AG04450 (cell line): Measurements from ENCODE around the gene ZNF496. TPM values are rescaled to one million over a fixed set of nuclear protein-coding genes. Genes with fewer than 3 reads are reported as not detected.
"Not testable (repeated sequence)": the region's sequence is repeated elsewhere in the genome, so short reads cannot be mapped to it uniquely, and the experiment has no call there.

Source experiments
- CTCF ChIA-PET: fragments of 300-600, 350-600 bp; formaldehyde crosslinking; extraction: SDS; loops from one replicate; lab custom pipeline; 2022; ENCODE audit warnings: antibody characterized with exemption, inconsistent platforms; lab: Charles Lee
- POLR2A ChIA-PET: fragments of 350-600 bp; formaldehyde crosslinking; extraction: SDS; loops from one replicate; lab custom pipeline; 2021; ENCODE audit warnings: antibody characterized with exemption, inconsistent platforms; lab: Yijun Ruan, JAX
- DNase-seq: peaks from one replicate; pipeline ENCODE4 v3.0.0-alpha.2; 2011; ENCODE audit warnings: low read depth, low spot score
- H3K27ac ChIP-seq: one replicate; pipeline ENCODE4 v1.5.1; 2012; ENCODE audit warnings: low read depth, low read length, control low read depth
- H3K27me3 ChIP-seq: one replicate; pipeline ENCODE4 v1.6.0; 2012; ENCODE audit warnings: low read length; ENCODE audit not compliant: control insufficient read depth, insufficient read depth
- H3K4me3 ChIP-seq: 2 replicates; pipeline ENCODE4 v1.5.1; 2011; ENCODE audit warnings: mild to moderate bottlenecking, low read depth, low read length, control low read depth
- H3K9me3 ChIP-seq: 2 replicates; pipeline ENCODE4 v1.5.1; 2012; ENCODE audit warnings: low read length; ENCODE audit not compliant: control insufficient read depth, insufficient read depth
- polyA plus RNA-seq: library from polyadenylated mRNA; depleted of rRNA; stranded (reverse); fragments of >200 nt; gene quantifications from 2 replicates; pipeline ENCODE4 v1.2.3, GENCODE V29; 2011; rRNA removed
- small RNA-seq: library from RNA; depleted of rRNA; stranded (forward); fragments of <200 nt; gene quantifications from one replicate; pipeline ENCODE3, GENCODE V24; 2012; ENCODE audit warnings: low read depth; ENCODE audit not compliant: insufficient read length
- TF ChIP-seq, protein P1 (sequence below): IDR thresholded peaks from 2 replicates; pipeline ENCODE4 v1.5.1; 2011; ENCODE audit warnings: low read depth, low read length, control low read depth, inconsistent platforms

The ZNF496 gene
- polyA plus RNA-seq, 1 experiment: 18.5 TPM

DNA sequence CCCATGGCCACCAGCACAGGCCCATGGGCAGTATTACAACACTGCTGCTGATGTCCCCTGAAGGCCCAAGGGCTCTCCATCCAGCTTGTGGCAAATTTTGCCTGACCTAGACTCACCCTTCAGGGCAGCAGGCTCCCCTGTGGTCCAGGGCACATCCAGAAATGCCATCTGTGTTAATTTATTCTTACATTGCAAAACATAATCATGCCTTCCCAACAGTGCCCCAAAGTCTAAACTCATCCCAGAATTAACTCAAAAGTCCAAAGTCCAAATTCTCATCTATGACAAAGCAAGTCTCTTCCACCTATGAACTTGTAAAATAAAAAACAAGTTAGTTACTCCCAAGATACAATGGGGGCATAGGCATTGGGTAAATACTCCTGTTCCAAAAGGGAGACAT, 62.5 kb downstream of the ZNF496 start:
- TF ChIP-seq, protein P1, sequence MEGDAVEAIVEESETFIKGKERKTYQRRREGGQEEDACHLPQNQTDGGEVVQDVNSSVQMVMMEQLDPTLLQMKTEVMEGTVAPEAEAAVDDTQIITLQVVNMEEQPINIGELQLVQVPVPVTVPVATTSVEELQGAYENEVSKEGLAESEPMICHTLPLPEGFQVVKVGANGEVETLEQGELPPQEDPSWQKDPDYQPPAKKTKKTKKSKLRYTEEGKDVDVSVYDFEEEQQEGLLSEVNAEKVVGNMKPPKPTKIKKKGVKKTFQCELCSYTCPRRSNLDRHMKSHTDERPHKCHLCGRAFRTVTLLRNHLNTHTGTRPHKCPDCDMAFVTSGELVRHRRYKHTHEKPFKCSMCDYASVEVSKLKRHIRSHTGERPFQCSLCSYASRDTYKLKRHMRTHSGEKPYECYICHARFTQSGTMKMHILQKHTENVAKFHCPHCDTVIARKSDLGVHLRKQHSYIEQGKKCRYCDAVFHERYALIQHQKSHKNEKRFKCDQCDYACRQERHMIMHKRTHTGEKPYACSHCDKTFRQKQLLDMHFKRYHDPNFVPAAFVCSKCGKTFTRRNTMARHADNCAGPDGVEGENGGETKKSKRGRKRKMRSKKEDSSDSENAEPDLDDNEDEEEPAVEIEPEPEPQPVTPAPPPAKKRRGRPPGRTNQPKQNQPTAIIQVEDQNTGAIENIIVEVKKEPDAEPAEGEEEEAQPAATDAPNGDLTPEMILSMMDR: no peak
- POLR2A ChIA-PET: no interaction called here
- Histone ChIP-seq H3K27ac (no peak overlapping the region), H3K4me3 (no peak overlapping the region), H3K9me3 (0 out of 2 replicates have a peak, but pooled peaks cover 4% of the 10 kb centered on the region), H3K27me3 (no peaks in the 10 kb centered on the region)
- CTCF ChIA-PET: interaction anchor here (0.8 kb wide), 1 partner anchor 103 kb away, joined by 3 read pairs; no protein-coding TSS in a partner anchor
- no peak for DNase-seq

DNA sequence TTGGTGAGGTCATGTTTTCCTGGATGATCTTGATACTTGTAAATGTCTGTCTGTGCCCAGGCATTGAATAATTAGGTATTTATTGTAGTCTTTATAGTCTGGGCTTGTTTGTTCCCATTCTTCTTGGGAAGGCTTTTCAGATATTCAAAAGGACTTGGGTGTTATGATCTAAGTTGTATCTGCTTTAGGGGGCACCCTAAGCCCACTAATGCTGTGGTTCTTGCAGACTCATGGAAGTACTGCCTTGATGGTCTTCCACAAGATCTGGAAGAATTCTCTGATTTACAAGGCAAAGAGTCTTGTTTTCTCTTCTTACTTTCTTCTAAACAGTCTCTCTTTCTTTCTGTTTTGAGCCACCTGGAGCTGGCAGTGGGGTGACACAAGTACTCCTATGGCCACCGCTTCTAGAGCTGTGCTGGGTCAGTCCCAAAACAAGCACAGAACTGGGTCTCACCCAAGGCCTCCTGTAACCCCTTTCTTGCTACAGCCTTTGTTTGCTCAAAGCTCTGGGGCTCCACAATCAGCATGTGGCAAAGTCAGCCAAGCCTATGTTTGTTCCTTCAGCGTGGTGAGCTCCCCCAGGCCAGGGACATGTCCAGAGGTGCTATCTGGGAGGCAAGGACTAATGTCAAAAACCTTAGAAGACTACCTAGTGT, 63.1 kb downstream of the ZNF496 start:
- no peak overlapping the region for H3K27ac ChIP-seq
- ChIA-PET CTCF (interaction anchor here (0.8 kb wide), 1 partner anchor 104 kb away, joined by 3 read pairs; no protein-coding TSS in a partner anchor), POLR2A (no interaction called here)
- no peak overlapping the region for H3K4me3 ChIP-seq
- H3K9me3 ChIP-seq: 0 out of 2 replicates have a peak, but pooled peaks cover 4% of the 10 kb centered on the region
- DNase-seq: no peak
- no peaks in the 10 kb centered on the region for H3K27me3 ChIP-seq
- TF ChIP-seq, protein P1: 0 out of 2 replicates have a peak, but pooled peaks have one; percentile 12

- TF ChIP-seq, protein P1: no peak
- DNase-seq: no peak
- Histone ChIP-seq H3K27ac (no peak overlapping the region), H3K27me3 (no peaks in the 10 kb centered on the region), H3K4me3 (no peak overlapping the region), H3K9me3 (0 out of 2 replicates have a peak, but pooled peaks cover 4% of the 10 kb centered on the region)
- ChIA-PET CTCF (no interaction called here), POLR2A (no interaction called here)
Measured at GRCh38 chr1:247266053-247266452, 65.6 kb downstream of the ZNF496 start.

DNA sequence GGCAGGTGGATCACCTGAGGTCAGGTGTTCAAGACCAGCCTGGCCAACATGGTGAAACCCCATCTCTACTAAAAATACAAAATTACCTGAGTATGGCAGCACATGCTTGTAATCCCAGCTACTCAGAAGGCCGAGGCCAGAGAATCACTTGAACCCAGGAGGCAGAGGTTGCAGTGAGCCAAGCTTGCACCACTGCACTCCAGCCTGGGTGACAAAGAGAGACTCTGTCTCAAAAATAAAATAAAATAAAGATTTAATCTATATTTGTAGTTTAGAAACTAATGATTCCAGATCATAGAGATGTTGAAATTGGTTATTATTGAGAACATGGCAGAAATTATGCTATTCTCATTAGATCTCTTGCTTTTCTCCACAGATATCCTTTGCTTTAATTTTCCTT, 75.9 kb downstream of the ZNF496 start, which contains the start of gene VN1R5:
VN1R5 (plus strand) TSS at position 301 of the 400 bp plus-strand sequence.
- H3K27me3 ChIP-seq, DNase-seq, H3K9me3 ChIP-seq, H3K27ac ChIP-seq, POLR2A ChIA-PET, CTCF ChIA-PET, H3K4me3 ChIP-seq: not testable (repeated sequence)

- no peak for DNase-seq
- CTCF ChIA-PET: no interaction called here
Measured at GRCh38 chr1:247247568-247247967, 84.1 kb downstream of the ZNF496 start.

More at GRCh38 chr1:247247568-247247967, 84.1 kb downstream of the ZNF496 start:
- POLR2A ChIA-PET: no interaction called here
- Histone ChIP-seq H3K9me3 (peaks cover 3% of the 10 kb centered on the region; the same call in 1 of the 2 replicates), H3K27me3 (no peaks in the 10 kb centered on the region), H3K4me3 (no peak overlapping the region), H3K27ac (no peak overlapping the region)
- TF ChIP-seq, protein P1: no peak

Small RNA genes within 50 kb of the gene (small RNA-seq; reads per million reads assigned to genes)
- not detected for gene RF00019

Other genes with a start within 250 kb of the ZNF496 start
- 7.4 and 8.4 TPM in 2 replicates for gene ZNF669, start 227.5 kb downstream of the ZNF496 start, polyA plus RNA-seq
- gene ZNF124, start 159.8 kb downstream of the ZNF496 start, polyA plus RNA-seq: 3.9 and 4.9 TPM in 2 replicates
- not detected in 2 replicates for gene VN1R5, start 75.8 kb downstream of the ZNF496 start, polyA plus RNA-seq
- 0.06 and 0.09 TPM in 2 replicates for gene NLRP3, start 84.3 kb upstream of the ZNF496 start, polyA plus RNA-seq
- not detected in 2 replicates for gene OR2B11, start 126.2 kb upstream of the ZNF496 start, polyA plus RNA-seq
- gene OR2C3, start 204.6 kb upstream of the ZNF496 start, polyA plus RNA-seq: not detected in 2 replicates
- not detected in 2 replicates for gene GCSAML, start 217.3 kb upstream of the ZNF496 start, polyA plus RNA-seq